Chondrocyte (in vitro differentiated cells): Measurements from ENCODE around the gene TSGA10. TPM values are rescaled to one million over a fixed set of nuclear protein-coding genes. Genes with fewer than 3 reads are reported as not detected.

ENCODE experiments used
- DNase-seq: peaks from one replicate; pipeline ENCODE4 v3.0.0; 2021; ENCODE audit warnings: mixed read lengths, low spot score
- H3K27ac Mint-ChIP-seq: one replicate; pipeline ENCODE4 v1.8.0; 2021; ENCODE audit warnings: mild to moderate bottlenecking, moderate library complexity, mixed read lengths; ENCODE audit not compliant: unreplicated experiment
- H3K27me3 Mint-ChIP-seq: 2 replicates; pipeline ENCODE4 v1.8.0; 2021; ENCODE audit warnings: low read depth, mixed read lengths
- H3K36me3 Mint-ChIP-seq: 2 replicates; pipeline ENCODE4 v1.8.0; 2021; ENCODE audit warnings: low read depth, mixed read lengths
- H3K4me1 Mint-ChIP-seq: 2 replicates; pipeline ENCODE4 v1.8.0; 2021; ENCODE audit warnings: low read depth, mild to moderate bottlenecking, mixed read lengths
- H3K4me3 Mint-ChIP-seq: one replicate; pipeline ENCODE4 v1.8.0; 2021; ENCODE audit warnings: mild to moderate bottlenecking, moderate library complexity, mixed read lengths; ENCODE audit not compliant: unreplicated experiment
- H3K9me3 Mint-ChIP-seq: 2 replicates; pipeline ENCODE4 v1.8.0; 2021; ENCODE audit warnings: low read depth, mixed read lengths
- CTCF ChIP-seq: fragments of 200-600 bp; sonication (generic); IDR thresholded peaks from 2 replicates; pipeline ENCODE4 v1.5.0; 2021; ENCODE audit warnings: antibody characterized with exemption, mild to moderate bottlenecking, moderate library complexity
- total RNA-seq: library from RNA; stranded (reverse); gene quantifications from 3 replicates; pipeline ENCODE4 v1.2.1, GENCODE V29; 2021

Gene TSGA10
- total RNA-seq, 1 donor from 2014 or later: 2.3 TPM

- Mint-ChIP-seq H3K4me1 (peaks cover 27% of the 10 kb centered on the region), H3K27me3 (peaks cover 23% of the 10 kb centered on the region), H3K27ac (no peak overlapping the region), H3K9me3 (no peaks in the 10 kb centered on the region), H3K36me3 (no peaks in the 10 kb centered on the region), H3K4me3 (no peak overlapping the region)
- DNase-seq: no peak
- TF ChIP-seq CTCF: no peak
Measured at GRCh38 chr2:98952966-98953365, 201.8 kb downstream of the TSGA10 start.

GRCh38 chr2:98948956-98949739 is 205.6 kb downstream of the TSGA10 start:
- Mint-ChIP-seq H3K9me3 (peaks cover under 1% of the 10 kb centered on the region), H3K4me3 (no peak overlapping the region), H3K36me3 (no peaks in the 10 kb centered on the region), H3K4me1 (peaks cover 64% of the 10 kb centered on the region), H3K27me3 (peaks cover 8% of the 10 kb centered on the region), H3K27ac (peak overlapping the region; percentile 74)
- no peak for TF ChIP-seq CTCF
- no peak for DNase-seq

- Mint-ChIP-seq H3K4me1 (peaks cover 60% of the 10 kb centered on the region), H3K4me3 (no peak overlapping the region), H3K9me3 (peaks cover 5% of the 10 kb centered on the region), H3K36me3 (no peaks in the 10 kb centered on the region), H3K27me3 (peaks cover 5% of the 10 kb centered on the region), H3K27ac (peak overlapping the region; percentile 67)
- TF ChIP-seq CTCF: no peak
- DNase-seq: no peak
Measured at GRCh38 chr2:98947554-98947953, 207.2 kb downstream of the TSGA10 start.

Other genes starting within 250 kb of the TSGA10 start
- 17.0 to 50.4 TPM (median 19.9 TPM) in 3 replicates for gene CRACDL, start 218.7 kb downstream of the TSGA10 start, total RNA-seq
- 0.17 to 0.26 TPM in 2 of 3 replicates, not detected in the other for gene C2orf15, start 13.2 kb downstream of the TSGA10 start, total RNA-seq
- gene LIPT1, start within 50 bp of the TSGA10 start, total RNA-seq: 3.4 to 4.0 TPM (median 3.6 TPM) in 3 replicates
- gene MITD1, start 26.1 kb upstream of the TSGA10 start, total RNA-seq: 18.0 to 20.3 TPM (median 19.6 TPM) in 3 replicates
- gene MRPL30, start 26.2 kb upstream of the TSGA10 start, total RNA-seq: 20.7 to 22.3 TPM (median 21.5 TPM) in 3 replicates
- gene LYG2, start 100.7 kb upstream of the TSGA10 start, total RNA-seq: not detected in 3 replicates
- gene LYG1, start 146.3 kb upstream of the TSGA10 start, total RNA-seq: 0.36 to 0.99 TPM (median 0.57 TPM) in 3 replicates
- 28.4 to 33.0 TPM (median 32.0 TPM) in 3 replicates for gene TXNDC9, start 181.4 kb upstream of the TSGA10 start, total RNA-seq
- 34.5 to 46.3 TPM (median 35.2 TPM) in 3 replicates for gene EIF5B, start 182.4 kb upstream of the TSGA10 start, total RNA-seq